GM19099 (cell line): ENCODE measurements around the gene NEIL1.

Experiments
- POLR2A ChIP-seq: IDR thresholded peaks from 3 replicates; pipeline ENCODE4 v1.6.1; 2011; ENCODE audit warnings: low read depth; ENCODE audit not compliant: insufficient read length; ENCODE audit errors: extremely low read depth

Gene NEIL1

GRCh38 chr15:75355369-75355768 is 8.5 kb downstream of the NEIL1 start:
- no peak for TF ChIP-seq POLR2A

DNA sequence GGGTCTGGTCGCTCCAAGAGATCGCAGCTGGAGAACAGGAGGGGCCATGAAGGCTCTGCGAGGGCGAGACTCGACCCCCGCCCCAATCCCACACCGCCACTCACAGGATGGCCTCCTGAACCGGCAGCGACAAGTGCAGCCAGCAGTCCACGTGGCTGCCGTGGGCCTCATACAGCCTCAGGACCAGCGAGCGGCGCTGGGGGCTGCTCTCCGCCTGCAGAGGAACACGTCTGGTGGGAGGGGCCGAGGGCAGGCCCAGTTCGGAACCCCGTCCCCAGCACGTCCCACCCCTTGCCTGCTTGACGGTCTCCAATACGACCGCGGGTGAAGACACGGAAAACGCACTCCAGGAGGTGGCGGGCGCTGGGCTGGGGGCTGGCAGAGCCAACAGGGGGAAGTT is 9.2 kb downstream of the NEIL1 start:
- no peak for TF ChIP-seq POLR2A

- TF ChIP-seq POLR2A, result no peak
Measured at GRCh38 chr15:75356517-75356916, 9.7 kb downstream of the NEIL1 start.

DNA sequence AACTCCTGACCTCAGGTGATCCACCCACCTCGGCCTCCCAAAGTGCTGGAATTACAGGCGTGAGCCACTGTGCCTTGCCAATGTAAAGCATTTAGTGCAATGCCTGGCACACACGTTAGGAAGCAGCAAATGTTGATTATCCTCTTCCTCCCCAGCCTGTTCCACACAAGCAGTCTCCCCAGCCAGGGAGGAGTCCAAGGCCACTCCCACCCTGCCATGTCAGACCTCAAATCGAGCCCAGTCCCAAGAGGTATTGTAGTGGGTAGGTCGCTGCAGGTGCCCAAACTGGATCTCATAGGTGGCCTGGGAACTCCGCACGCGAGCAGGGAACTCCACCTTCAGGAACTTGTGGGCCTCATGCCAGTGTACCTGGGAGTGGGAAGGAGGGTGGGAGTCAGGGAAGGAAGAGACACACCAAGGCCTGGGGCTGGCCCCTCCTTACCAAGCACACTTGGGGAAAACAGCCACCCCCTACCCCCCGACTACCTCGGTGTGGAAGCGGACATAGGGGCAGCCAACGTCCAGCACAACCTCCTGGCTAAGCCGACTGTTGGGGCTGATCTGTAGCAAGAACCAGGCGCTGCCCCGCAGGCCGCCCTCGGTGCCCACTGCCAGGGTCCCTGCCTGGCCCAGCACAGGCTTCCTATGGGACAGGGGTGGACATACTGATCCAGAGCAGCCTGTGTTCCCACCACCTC is 11.3 kb downstream of the NEIL1 start:
- no peak for TF ChIP-seq POLR2A

DNA sequence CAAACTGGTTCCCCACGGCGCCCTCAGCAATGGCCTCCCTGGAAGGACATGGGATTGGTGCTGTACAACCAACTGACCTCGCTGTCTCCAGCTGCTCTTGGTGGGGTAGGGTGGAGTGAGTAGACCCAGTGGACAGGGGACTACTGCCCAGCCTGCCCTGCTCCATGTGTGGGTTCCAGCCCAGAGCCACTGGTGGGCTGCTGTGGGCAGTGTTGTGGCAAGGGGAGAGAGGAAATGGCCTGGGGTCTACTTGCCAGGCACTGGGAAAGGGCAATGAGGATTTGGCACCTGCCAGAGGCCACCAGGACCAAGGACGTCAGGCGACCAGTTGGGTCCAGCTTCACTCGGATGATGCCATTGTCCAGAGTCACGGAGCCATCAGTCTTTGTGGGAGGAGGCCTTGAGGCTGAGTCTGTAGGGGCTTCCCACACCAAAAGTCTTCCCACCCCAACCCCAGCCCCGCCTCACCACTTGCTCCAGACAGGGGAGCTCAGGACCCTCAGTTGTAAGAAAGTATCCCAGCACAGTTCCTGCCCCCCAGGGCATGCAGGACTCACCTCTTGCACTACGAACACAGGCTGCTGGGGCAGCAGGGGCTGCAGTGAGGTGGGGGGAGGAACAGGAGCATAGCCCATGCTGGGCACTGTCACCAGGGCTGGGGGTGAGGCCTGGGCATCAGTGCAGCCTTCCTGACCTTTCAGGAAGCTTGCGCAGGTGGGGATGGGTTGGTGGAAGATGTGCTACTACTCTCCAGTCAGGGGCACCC is 12.1 kb downstream of the NEIL1 start:
- no peak for TF ChIP-seq POLR2A

DNA sequence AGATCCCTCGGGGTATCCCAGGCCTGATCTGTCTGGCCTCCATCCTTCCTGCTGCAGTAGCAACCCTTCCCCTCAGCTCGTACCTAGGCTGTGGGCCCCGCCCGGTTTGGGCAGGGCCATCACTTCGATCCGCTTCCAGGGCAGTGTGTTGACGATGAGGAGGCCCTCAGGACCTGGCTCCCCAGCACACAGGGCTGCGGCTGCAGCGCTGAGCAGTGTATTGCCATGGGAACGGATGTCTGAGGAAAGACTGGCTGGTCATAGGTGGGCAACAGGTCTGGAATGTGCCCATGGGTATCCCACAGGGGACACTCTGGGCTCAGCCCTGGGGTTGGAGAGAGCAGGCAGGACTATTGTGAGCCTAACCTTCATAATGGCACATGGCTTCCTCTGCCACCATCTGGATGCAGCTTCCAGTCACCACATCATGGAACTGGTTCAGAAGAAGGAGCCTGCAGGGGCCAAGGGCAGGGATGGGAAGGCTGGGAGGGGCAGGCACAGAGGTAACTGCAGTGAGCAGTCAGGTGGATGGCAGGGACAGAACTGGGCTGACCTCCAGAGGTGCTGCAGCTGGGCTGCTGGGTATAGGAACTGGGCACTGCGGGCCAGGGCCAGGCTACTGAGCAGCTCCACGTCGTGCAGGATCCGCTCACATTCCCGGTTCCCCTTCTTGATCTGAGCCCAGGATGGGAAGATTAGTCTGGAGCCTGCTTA is 12.9 kb downstream of the NEIL1 start:
- TF ChIP-seq POLR2A, result no peak

GRCh38 chr15:75360391-75360790 is 13.6 kb downstream of the NEIL1 start:
- TF ChIP-seq POLR2A, result no peak

DNA sequence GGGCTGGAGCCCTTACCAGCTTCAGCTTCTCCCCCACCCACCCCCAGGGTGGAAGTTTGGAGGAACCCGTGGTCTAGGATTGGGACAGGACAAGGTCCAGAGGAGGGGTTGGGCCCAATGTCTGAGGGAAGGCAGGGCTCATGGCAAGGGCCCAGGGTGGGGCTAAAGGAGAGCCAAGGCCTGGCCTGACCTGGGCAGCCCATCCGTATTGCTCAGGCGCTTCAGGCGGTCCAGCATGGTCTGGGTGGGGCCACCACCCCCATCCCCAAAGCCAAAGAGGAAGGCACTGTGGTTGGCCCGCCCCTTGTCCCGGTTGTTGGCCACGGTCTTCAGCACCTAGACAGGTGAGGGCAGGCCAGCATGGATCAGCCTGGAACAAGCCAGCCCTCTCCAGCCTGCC is 14.0 kb downstream of the NEIL1 start:
- no peak for TF ChIP-seq POLR2A

DNA sequence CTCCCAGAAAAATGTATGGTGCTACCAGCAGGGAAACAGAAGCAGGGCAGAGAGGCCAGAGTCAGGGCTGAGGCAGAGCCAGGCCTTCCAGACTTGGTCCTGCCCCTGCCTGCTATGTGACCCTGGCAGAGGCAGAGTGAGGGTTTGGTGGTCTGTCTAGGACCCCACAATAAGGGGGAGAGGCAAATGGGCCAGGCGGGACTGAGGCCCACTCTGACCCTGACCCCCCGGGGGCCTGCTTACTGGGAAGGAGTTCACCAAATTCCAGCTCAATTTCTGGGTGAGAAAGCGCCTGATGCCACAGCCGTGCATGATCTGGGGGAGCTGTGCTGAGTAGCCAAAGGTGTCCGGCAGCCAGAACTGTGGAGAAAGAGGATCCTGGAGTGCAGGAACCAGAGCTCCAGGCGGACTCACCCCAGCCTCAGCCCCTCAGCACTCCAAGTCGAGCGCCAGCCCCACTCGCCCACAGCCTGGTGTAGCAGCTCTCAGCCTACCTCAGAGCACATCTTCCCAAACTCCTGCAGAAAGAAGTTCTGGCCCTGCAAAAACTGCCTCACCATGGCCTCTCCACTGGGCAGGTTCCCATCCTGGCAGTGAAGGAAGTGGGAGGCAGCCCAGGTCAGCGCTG is 14.6 kb downstream of the NEIL1 start:
- TF ChIP-seq POLR2A, result no peak

- no peak for TF ChIP-seq POLR2A
Measured at GRCh38 chr15:75361989-75362641, 15.3 kb downstream of the NEIL1 start.

DNA sequence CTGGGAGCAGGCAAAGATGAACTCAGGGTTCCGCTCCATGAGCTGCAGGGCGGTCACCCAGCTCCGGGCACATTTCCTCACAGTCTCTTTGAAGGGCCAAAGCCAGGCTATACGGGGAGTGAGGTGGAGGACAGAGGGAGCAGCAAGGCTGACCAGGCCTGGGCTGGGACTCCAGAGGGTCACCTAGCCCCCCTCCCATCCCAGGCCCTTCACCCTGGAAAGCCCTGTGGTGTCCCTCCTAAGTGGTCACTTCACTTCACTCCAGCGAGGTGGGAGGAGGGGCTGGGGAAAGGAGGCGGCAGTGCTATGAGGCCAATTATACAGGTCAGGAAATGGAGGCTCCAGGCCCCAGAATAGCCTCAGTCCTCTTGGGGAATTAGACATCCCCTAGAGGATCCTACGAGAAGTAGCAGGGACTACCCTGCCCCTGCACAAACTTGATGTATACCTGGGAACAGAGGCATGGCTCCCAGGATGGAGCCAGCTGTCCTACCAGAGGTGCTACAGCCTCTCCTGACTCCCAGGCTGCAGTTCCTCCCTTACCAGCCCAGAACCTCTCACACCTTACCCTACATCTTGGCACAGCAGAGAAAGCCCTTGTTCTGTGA is 15.9 kb downstream of the NEIL1 start:
- TF ChIP-seq POLR2A, result no peak

- no peak for TF ChIP-seq POLR2A
Measured at GRCh38 chr15:75363786-75364185, 16.9 kb downstream of the NEIL1 start.

GRCh38 chr15:75364881-75365280 is 18.0 kb downstream of the NEIL1 start:
- TF ChIP-seq POLR2A, result no peak

GRCh38 chr15:75366163-75366562 is 19.3 kb downstream of the NEIL1 start:
- TF ChIP-seq POLR2A, result no peak
